Measurements from ENCODE around the gene CSTF2.

Gene CSTF2

GRCh38 chrX:100850317-100850716 lies 30.1 kb downstream of the CSTF2 start:
- no peak for TF ChIP-seq YY1 (IDR thresholded peaks at IDR 0.05; ENCODE audit: low read depth)
- no peak for TF ChIP-seq NFIC (IDR thresholded peaks at IDR 0.05)
- no peak for TF ChIP-seq EP300 (IDR thresholded peaks at IDR 0.05; ENCODE audit: borderline replicate concordance)
- no peak for TF ChIP-seq REST (IDR thresholded peaks at IDR 0.05; ENCODE audit: low read depth)
- no peak for TF ChIP-seq FOXM1 (IDR thresholded peaks at IDR 0.05; ENCODE audit: borderline replicate concordance, low read depth)
- TF ChIP-seq MAX (IDR thresholded peaks at IDR 0.05): no peak
- no peak for TF ChIP-seq TAF1 (IDR thresholded peaks at IDR 0.05; ENCODE audit: low read depth)
- no peak for TF ChIP-seq CEBPB (IDR thresholded peaks at IDR 0.05)
- no peak for TF ChIP-seq ZBTB7A (IDR thresholded peaks at IDR 0.05; ENCODE audit: low read depth)
- no peak for TF ChIP-seq RAD21 (IDR thresholded peaks at IDR 0.05; ENCODE audit: low read depth)
- TF ChIP-seq TEAD4 (IDR thresholded peaks at IDR 0.05): no peak
- TF ChIP-seq EGR1 (IDR thresholded peaks at IDR 0.05): no peak
- TF ChIP-seq CREB1 (IDR thresholded peaks at IDR 0.05; ENCODE audit: low read depth): no peak
- no peak for TF ChIP-seq TCF12 (IDR thresholded peaks at IDR 0.05; ENCODE audit: low read depth)
- no peak for TF ChIP-seq USF1 (IDR thresholded peaks at IDR 0.05)

- TF ChIP-seq TCF12 (IDR thresholded peaks at IDR 0.05; ENCODE audit: low read depth): no peak
- TF ChIP-seq ZBTB7A (IDR thresholded peaks at IDR 0.05; ENCODE audit: low read depth): no peak
- TF ChIP-seq NFIC (IDR thresholded peaks at IDR 0.05): no peak
- no peak for TF ChIP-seq YY1 (IDR thresholded peaks at IDR 0.05; ENCODE audit: low read depth)
- no peak for TF ChIP-seq FOXM1 (IDR thresholded peaks at IDR 0.05; ENCODE audit: borderline replicate concordance, low read depth)
- TF ChIP-seq TAF1 (IDR thresholded peaks at IDR 0.05; ENCODE audit: low read depth): no peak
- TF ChIP-seq REST (IDR thresholded peaks at IDR 0.05; ENCODE audit: low read depth): no peak
- TF ChIP-seq TEAD4 (IDR thresholded peaks at IDR 0.05): no peak
- no peak for TF ChIP-seq EGR1 (IDR thresholded peaks at IDR 0.05)
- no peak for TF ChIP-seq RAD21 (IDR thresholded peaks at IDR 0.05; ENCODE audit: low read depth)
- TF ChIP-seq USF1 (IDR thresholded peaks at IDR 0.05): no peak
- TF ChIP-seq MAX (IDR thresholded peaks at IDR 0.05): no peak
- TF ChIP-seq EP300 (IDR thresholded peaks at IDR 0.05; ENCODE audit: borderline replicate concordance): no peak
Observed at GRCh38 chrX:100852810-100853209, 32.6 kb downstream of the CSTF2 start.

- TF ChIP-seq USF1 (IDR thresholded peaks at IDR 0.05): no peak
- TF ChIP-seq TEAD4 (IDR thresholded peaks at IDR 0.05): no peak
- no peak for TF ChIP-seq EGR1 (IDR thresholded peaks at IDR 0.05)
- TF ChIP-seq REST (IDR thresholded peaks at IDR 0.05; ENCODE audit: low read depth): no peak
- no peak for TF ChIP-seq FOXM1 (IDR thresholded peaks at IDR 0.05; ENCODE audit: borderline replicate concordance, low read depth)
- no peak for TF ChIP-seq CEBPB (IDR thresholded peaks at IDR 0.05)
- TF ChIP-seq ZBTB7A (IDR thresholded peaks at IDR 0.05; ENCODE audit: low read depth): no peak
Observed at GRCh38 chrX:100863326-100863864, 43.2 kb downstream of the CSTF2 start.

- TF ChIP-seq EGR1 (IDR thresholded peaks at IDR 0.05): no peak
- no peak for TF ChIP-seq YY1 (IDR thresholded peaks at IDR 0.05; ENCODE audit: low read depth)
Observed at GRCh38 chrX:100864657-100865391, 44.6 kb downstream of the CSTF2 start.

Measured in Ishikawa (cell line).